CD4-positive, CD25-positive, alpha-beta regulatory T cell (primary cell): ENCODE measurements around the gene MGRN1. TPM values are rescaled to one million over a fixed set of nuclear protein-coding genes. Genes with fewer than 3 reads are reported as not detected.
A peak's percentile ranks its signal among the peaks of the same experiment; 100 is the strongest.

ENCODE experiments used
- ATAC-seq, 2 donors: fragments of 150-1000 bp; cut with Tn5 transposase; one replicate each; pipeline ENCODE4 v1.10.0; 2021; ENCODE audit warnings: low read depth in 2 of 2, moderate number of reproducible peaks in 2 of 2, moderate library complexity in 1 of 2
- DNase-seq, 3 donors: peaks; one replicate each; pipeline versions ENCODE4 v3.0.0 to v3.0.0-alpha.2; 2012 to 2022; ENCODE audit warnings: mixed read lengths in 1 of 3
- H3K27ac ChIP-seq: one replicate; pipeline ENCODE4 v1.7.0; 2013; ENCODE audit warnings: mild to moderate bottlenecking, low read length; ENCODE audit not compliant: insufficient read depth, poor library complexity, severe bottlenecking
- H3K27me3 ChIP-seq: one replicate; pipeline ENCODE4 v1.7.0; 2013; ENCODE audit warnings: low read length; ENCODE audit not compliant: control insufficient read depth, insufficient read depth
- H3K36me3 ChIP-seq: one replicate; pipeline ENCODE4 v1.7.0; 2013; ENCODE audit warnings: mild to moderate bottlenecking, low read length, moderate library complexity; ENCODE audit not compliant: control insufficient read depth, insufficient read depth
- H3K4me1 ChIP-seq: 2 replicates; pipeline ENCODE4 v1.7.0; 2013; ENCODE audit warnings: mild to moderate bottlenecking, low read length; ENCODE audit not compliant: insufficient read depth, control insufficient read depth, poor library complexity, severe bottlenecking
- H3K4me3 ChIP-seq: one replicate; pipeline ENCODE4 v1.7.0; 2013; ENCODE audit warnings: low read depth, mild to moderate bottlenecking, low read length, moderate library complexity
- H3K9me3 ChIP-seq, 2 experiments: 1 replicate in 1 of 2; 2 replicates in 1 of 2; pipeline ENCODE4 v1.7.0; 2013; ENCODE audit warnings: low read length in 2 of 2, mild to moderate bottlenecking in 1 of 2, moderate library complexity in 1 of 2; ENCODE audit not compliant: control insufficient read depth in 2 of 2
- H3K27ac Mint-ChIP-seq, 3 donors: one replicate each; pipeline ENCODE4 v1.8.0; 2020 to 2022; ENCODE audit warnings: mild to moderate bottlenecking in 3 of 3, mixed read lengths in 3 of 3, moderate library complexity in 2 of 3
- H3K27me3 Mint-ChIP-seq: one replicate; pipeline ENCODE4 v1.8.0; 2022; ENCODE audit warnings: mild to moderate bottlenecking, mixed read lengths
- H3K36me3 Mint-ChIP-seq: one replicate; pipeline ENCODE4 v1.8.0; 2020; ENCODE audit warnings: mixed read lengths
- H3K4me1 Mint-ChIP-seq, 4 donors: one replicate each; pipeline ENCODE4 v1.8.0; 2020 to 2022; ENCODE audit warnings: mixed read lengths in 4 of 4, mild to moderate bottlenecking in 1 of 4
- H3K4me3 Mint-ChIP-seq, 4 donors: one replicate each; pipeline ENCODE4 v1.8.0; 2020 to 2022; ENCODE audit warnings: mild to moderate bottlenecking in 4 of 4, mixed read lengths in 4 of 4, moderate library complexity in 3 of 4
- H3K9me3 Mint-ChIP-seq, 7 donors: one replicate each; pipeline ENCODE4 v1.8.0; 2020 to 2022; ENCODE audit warnings: mixed read lengths in 7 of 7, mild to moderate bottlenecking in 3 of 7, moderate library complexity in 2 of 7
- polyA plus RNA-seq, 4 donors: library from polyadenylated mRNA; unstranded; fragments of 300-500 nt; fragmentation: Illumina TruSeq; gene quantifications; one replicate each; pipeline ENCODE4 v1.2.3, GENCODE V29; 2021
- total RNA-seq: library from RNA; stranded (reverse); gene quantifications from one replicate; pipeline ENCODE4 v1.2.3, GENCODE V29; 2022

MGRN1 gene
- total and polyA plus RNA-seq, 5 donors from 2014 or later: 2.5 to 78.2 (median 4.7) TPM

DNA sequence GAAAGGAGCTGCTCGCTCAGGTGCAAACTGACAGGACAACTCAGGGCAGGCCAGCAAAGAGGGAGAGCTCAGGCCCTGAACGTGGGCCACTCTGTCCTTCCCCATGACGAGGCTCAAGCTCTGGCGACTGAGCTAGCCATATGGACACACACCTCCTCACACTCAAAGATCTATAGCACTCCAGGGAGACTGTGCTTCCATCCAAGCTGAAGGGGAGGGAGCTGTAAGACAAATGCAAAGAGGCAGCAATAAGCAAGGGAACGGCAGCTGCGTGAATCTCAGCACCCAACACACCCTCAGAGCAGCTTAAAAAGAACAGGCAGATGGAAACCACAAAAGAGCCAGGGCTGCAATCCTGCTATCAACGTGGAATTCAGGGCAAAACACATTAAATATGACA, 82.2 kb downstream of the MGRN1 start:
- ATAC-seq: no peak
- Histone ChIP-seq H3K9me3 (no peaks in the 10 kb centered on the region), H3K27me3 (no peaks in the 10 kb centered on the region), H3K36me3 (peaks cover 23% of the 10 kb centered on the region), H3K4me1 (no peaks in the 10 kb centered on the region), H3K4me3 (no peak overlapping the region), H3K27ac (no peak overlapping the region)
- H3K27ac Mint-ChIP-seq: peak overlapping the region in 2 of 3 donors; percentile 56 to 91
- H3K27me3 Mint-ChIP-seq: no peaks in the 10 kb centered on the region
- H3K36me3 Mint-ChIP-seq: peaks cover 19% of the 10 kb centered on the region
- H3K4me3 Mint-ChIP-seq: no peak overlapping the region
- peaks cover 0 to 6% (median under 1%) of the 10 kb centered on the region in 4 donors for H3K4me1 Mint-ChIP-seq
- DNase-seq: no peak
- H3K9me3 Mint-ChIP-seq: no peaks in the 10 kb centered on the region

GRCh38 chr16:4709481-4709880, 84.9 kb downstream of the MGRN1 start:
- H3K27me3 Mint-ChIP-seq: no peaks in the 10 kb centered on the region

DNA sequence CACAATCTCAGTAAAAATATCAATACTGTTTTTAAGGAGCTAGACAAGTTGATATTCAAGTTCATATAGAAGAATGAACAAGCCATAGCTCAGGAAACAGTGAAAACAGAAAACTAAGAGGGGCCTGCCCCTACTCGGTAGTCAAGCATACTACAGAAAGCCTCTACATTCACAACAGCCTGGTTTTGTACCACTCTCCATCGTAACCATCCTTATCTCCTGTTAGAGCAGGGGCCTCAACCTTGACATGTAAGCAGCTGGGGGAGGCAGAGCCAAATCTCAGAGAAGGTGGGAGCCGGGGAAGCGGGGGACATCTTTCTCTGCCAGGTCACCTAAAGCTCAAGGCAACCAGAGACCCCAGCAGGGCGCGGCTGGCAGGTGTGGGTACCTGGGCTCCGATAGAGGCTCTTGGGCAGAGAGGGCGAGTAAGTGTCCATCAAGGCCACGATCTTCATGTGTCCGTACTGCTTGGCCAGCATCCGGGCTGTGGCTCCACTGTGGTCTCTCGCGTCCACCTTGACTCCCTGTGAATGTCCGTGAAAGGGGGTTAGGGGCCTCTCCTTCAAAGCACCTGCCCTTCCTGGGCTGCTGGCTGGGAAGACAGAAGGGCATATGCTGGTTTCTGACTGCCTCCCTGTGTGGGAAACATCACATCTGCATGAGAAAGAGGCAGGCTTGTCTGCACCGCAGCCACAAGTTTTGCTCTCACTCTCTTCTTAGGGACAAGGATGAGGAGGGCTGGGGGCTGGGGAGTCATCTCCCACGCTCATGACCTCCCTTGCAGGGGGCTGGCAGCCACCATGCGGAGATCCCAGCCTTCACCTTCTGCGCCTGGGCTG, 89.3 kb downstream of the MGRN1 start:
- no peaks in the 10 kb centered on the region for H3K9me3 Mint-ChIP-seq
- Histone ChIP-seq H3K4me1 (no peaks in the 10 kb centered on the region), H3K4me3 (no peak overlapping the region), H3K9me3 (no peaks in the 10 kb centered on the region), H3K27ac (no peak overlapping the region), H3K36me3 (peaks cover 27% of the 10 kb centered on the region), H3K27me3 (no peaks in the 10 kb centered on the region)
- no peak overlapping the region for H3K4me3 Mint-ChIP-seq
- ATAC-seq: no peak
- H3K36me3 Mint-ChIP-seq: peaks cover 28% of the 10 kb centered on the region
- H3K4me1 Mint-ChIP-seq: peaks cover 0 to 3% (median under 1%) of the 10 kb centered on the region in 4 donors
- DNase-seq: no peak
- H3K27me3 Mint-ChIP-seq: no peaks in the 10 kb centered on the region
- H3K27ac Mint-ChIP-seq: no peak overlapping the region

More at GRCh38 chr16:4709481-4709880, 84.9 kb downstream of the MGRN1 start:
- H3K9me3 ChIP-seq: no peaks in the 10 kb centered on the region
- H3K27me3 ChIP-seq: no peaks in the 10 kb centered on the region
- DNase-seq (no peak), ATAC-seq (no peak)
- peaks cover 31% of the 10 kb centered on the region for H3K36me3 ChIP-seq
- Mint-ChIP-seq H3K27ac (no peak overlapping the region), H3K4me1 (peaks cover 0 to 6% (median under 1%) of the 10 kb centered on the region in 4 donors), H3K36me3 (peaks cover 25% of the 10 kb centered on the region), H3K4me3 (no peak overlapping the region), H3K9me3 (no peaks in the 10 kb centered on the region)
- no peak overlapping the region for H3K4me3 ChIP-seq
- no peaks in the 10 kb centered on the region for H3K4me1 ChIP-seq
- H3K27ac ChIP-seq: no peak overlapping the region

DNA sequence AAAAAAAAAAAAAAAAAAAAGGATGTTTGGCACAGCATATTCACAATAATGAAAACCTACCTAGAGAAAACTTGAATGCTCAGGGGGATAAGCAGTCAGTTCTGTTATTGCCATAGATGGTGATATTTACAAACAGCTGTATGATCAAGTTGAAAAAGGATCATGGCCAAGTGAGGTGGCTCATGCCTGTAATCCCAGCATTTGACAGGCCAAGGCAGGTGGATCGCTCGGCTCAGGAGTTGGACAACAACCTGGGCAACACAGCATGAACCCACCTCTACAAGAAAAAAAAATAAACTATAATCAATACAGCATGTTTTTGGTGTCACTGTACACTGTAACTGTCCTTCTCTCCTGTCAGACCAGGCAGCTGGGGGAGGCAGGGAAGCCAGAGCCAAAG, 90.4 kb downstream of the MGRN1 start:
- Histone ChIP-seq H3K27ac (no peak overlapping the region), H3K27me3 (no peaks in the 10 kb centered on the region), H3K9me3 (no peaks in the 10 kb centered on the region), H3K36me3 (peaks cover 22% of the 10 kb centered on the region), H3K4me3 (no peak overlapping the region), H3K4me1 (no peaks in the 10 kb centered on the region)
- peaks cover 0 to 3% (median 0%) of the 10 kb centered on the region in 4 donors for H3K4me1 Mint-ChIP-seq
- no peak overlapping the region for H3K27ac Mint-ChIP-seq
- no peaks in the 10 kb centered on the region for H3K9me3 Mint-ChIP-seq
- H3K4me3 Mint-ChIP-seq: no peak overlapping the region
- DNase-seq (no peak), ATAC-seq (no peak)
- H3K36me3 Mint-ChIP-seq: peaks cover 22% of the 10 kb centered on the region
- H3K27me3 Mint-ChIP-seq: no peaks in the 10 kb centered on the region

DNA sequence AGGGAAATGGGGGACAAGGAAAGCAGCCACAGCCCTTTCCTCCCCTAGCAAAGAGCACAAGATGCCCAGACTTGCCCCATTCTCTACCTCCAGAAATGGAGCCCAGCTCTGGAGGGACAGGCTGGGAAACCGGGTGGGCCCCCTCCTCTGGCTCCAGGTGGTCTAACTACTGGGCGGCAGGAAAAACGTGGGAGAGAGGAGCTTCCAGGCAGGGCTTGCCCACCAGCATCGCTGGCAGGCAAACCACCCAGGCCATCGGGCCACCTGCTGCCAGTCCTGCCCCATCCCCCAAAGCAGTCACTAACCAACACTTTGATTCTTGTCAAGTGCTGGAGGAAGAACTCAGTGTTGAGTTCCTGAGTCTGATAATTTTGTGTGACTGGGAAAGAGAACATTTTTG, 93.8 kb downstream of the MGRN1 start:
- Mint-ChIP-seq H3K9me3 (peaks cover 0 to 1% (median 0%) of the 10 kb centered on the region in 7 donors), H3K4me1 (peaks cover 0 to 6% (median 1%) of the 10 kb centered on the region in 4 donors), H3K27ac (no peak overlapping the region), H3K27me3 (no peaks in the 10 kb centered on the region), H3K36me3 (peaks cover 12% of the 10 kb centered on the region), H3K4me3 (no peak overlapping the region)
- Histone ChIP-seq H3K27me3 (no peaks in the 10 kb centered on the region), H3K9me3 (no peaks in the 10 kb centered on the region), H3K36me3 (peaks cover 14% of the 10 kb centered on the region), H3K27ac (no peak overlapping the region), H3K4me1 (no peaks in the 10 kb centered on the region), H3K4me3 (no peak overlapping the region)
- ATAC-seq (no peak), DNase-seq (no peak)

GRCh38 chr16:4723071-4723767, 98.6 kb downstream of the MGRN1 start:
- Histone ChIP-seq H3K4me3 (no peak overlapping the region), H3K27ac (no peak overlapping the region), H3K27me3 (no peaks in the 10 kb centered on the region), H3K36me3 (peaks cover 23% of the 10 kb centered on the region), H3K4me1 (no peaks in the 10 kb centered on the region), H3K9me3 (no peaks in the 10 kb centered on the region)
- no peak overlapping the region for H3K4me3 Mint-ChIP-seq
- H3K4me1 Mint-ChIP-seq: peaks cover 0 to 5% (median 3%) of the 10 kb centered on the region in 4 donors
- H3K27ac Mint-ChIP-seq: no peak overlapping the region
- DNase-seq (no peak), ATAC-seq (no peak)
- no peaks in the 10 kb centered on the region for H3K27me3 Mint-ChIP-seq
- H3K9me3 Mint-ChIP-seq: peaks cover 0 to 1% (median 0%) of the 10 kb centered on the region in 7 donors
- H3K36me3 Mint-ChIP-seq: peaks cover 11% of the 10 kb centered on the region

GRCh38 chr16:4724661-4725270, 100.1 kb downstream of the MGRN1 start:
- Histone ChIP-seq H3K27ac (no peak overlapping the region), H3K9me3 (no peaks in the 10 kb centered on the region), H3K4me1 (no peaks in the 10 kb centered on the region), H3K36me3 (peaks cover 23% of the 10 kb centered on the region), H3K27me3 (no peaks in the 10 kb centered on the region), H3K4me3 (no peak overlapping the region)
- Mint-ChIP-seq H3K4me3 (no peak overlapping the region), H3K4me1 (peaks cover 0 to 4% (median 3%) of the 10 kb centered on the region in 4 donors), H3K27ac (no peak overlapping the region), H3K9me3 (peaks cover 0 to 1% (median 0%) of the 10 kb centered on the region in 7 donors), H3K36me3 (peaks cover 16% of the 10 kb centered on the region), H3K27me3 (no peaks in the 10 kb centered on the region)
- ATAC-seq (no peak), DNase-seq (no peak)
